Nephron progenitor cell (in vitro differentiated cells): ENCODE measurements around the gene CASP2.
"Not testable (repeated sequence)": the region's sequence is repeated elsewhere in the genome, so short reads cannot be mapped to it uniquely, and the experiment has no call there.

Experiments
- DNase-seq: peaks from one replicate; pipeline ENCODE4 v3.0.0; 2021
- H3K27ac Mint-ChIP-seq: 2 replicates; pipeline ENCODE4 v1.8.0; 2021; ENCODE audit warnings: mild to moderate bottlenecking, moderate library complexity, mixed read lengths
- H3K27me3 Mint-ChIP-seq: 2 replicates; pipeline ENCODE4 v1.8.0; 2021; ENCODE audit warnings: mild to moderate bottlenecking, low read depth, mixed read lengths; ENCODE audit not compliant: poor library complexity
- H3K36me3 Mint-ChIP-seq: 2 replicates; pipeline ENCODE4 v1.8.0; 2021; ENCODE audit warnings: low read depth, mixed read lengths
- H3K4me1 Mint-ChIP-seq: 2 replicates; pipeline ENCODE4 v1.8.0; 2021; ENCODE audit warnings: mixed read lengths
- H3K4me3 Mint-ChIP-seq: 2 replicates; pipeline ENCODE4 v1.8.0; 2021; ENCODE audit warnings: mild to moderate bottlenecking, moderate library complexity, mixed read lengths
- H3K9me3 Mint-ChIP-seq: 2 replicates; pipeline ENCODE4 v1.8.0; 2021; ENCODE audit warnings: mild to moderate bottlenecking, moderate library complexity, mixed read lengths
- CTCF ChIP-seq: fragments of 200-600 bp; sonication (generic); IDR thresholded peaks from 2 replicates; pipeline ENCODE4 v1.5.0; 2021; ENCODE audit warnings: antibody characterized with exemption

CASP2 gene

GRCh38 chr7:143258831-143259230 lies 29.3 kb upstream of the CASP2 start:
- no peak overlapping the region for H3K27ac Mint-ChIP-seq
- H3K4me3 Mint-ChIP-seq, result no peak overlapping the region
- H3K9me3 Mint-ChIP-seq, result peaks cover 6% of the 10 kb centered on the region
- peaks cover 2% of the 10 kb centered on the region for H3K36me3 Mint-ChIP-seq
- H3K4me1 Mint-ChIP-seq, result peaks cover 5% of the 10 kb centered on the region
- no peak for DNase-seq
- peaks cover 18% of the 10 kb centered on the region for H3K27me3 Mint-ChIP-seq
- TF ChIP-seq CTCF, result no peak

DNA sequence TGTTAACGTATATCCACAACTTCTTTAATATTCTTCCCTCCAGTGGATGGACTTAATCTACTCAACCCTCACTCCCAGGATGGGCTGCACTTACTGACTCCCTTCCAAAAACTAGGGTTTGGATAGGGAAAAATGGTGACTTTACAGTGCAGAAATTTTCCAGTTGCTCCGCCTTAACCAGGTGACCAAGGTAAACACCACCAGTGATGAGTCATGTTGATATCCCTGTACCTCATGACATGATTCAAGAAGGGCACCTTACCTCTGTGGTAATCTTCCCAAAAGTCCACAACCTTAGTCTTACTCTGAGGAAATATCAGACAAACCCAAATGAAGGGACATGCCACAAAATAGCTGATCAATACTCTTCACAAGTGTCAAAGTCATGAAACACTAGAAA lies 28.4 kb upstream of the CASP2 start:
- Mint-ChIP-seq H3K27me3 (peaks cover 15% of the 10 kb centered on the region), H3K36me3 (peaks cover 5% of the 10 kb centered on the region), H3K4me3 (no peak overlapping the region), H3K4me1 (peaks cover 14% of the 10 kb centered on the region), H3K27ac (no peak overlapping the region), H3K9me3 (no peaks in the 10 kb centered on the region)
- TF ChIP-seq CTCF, result no peak
- DNase-seq, result no peak

DNA sequence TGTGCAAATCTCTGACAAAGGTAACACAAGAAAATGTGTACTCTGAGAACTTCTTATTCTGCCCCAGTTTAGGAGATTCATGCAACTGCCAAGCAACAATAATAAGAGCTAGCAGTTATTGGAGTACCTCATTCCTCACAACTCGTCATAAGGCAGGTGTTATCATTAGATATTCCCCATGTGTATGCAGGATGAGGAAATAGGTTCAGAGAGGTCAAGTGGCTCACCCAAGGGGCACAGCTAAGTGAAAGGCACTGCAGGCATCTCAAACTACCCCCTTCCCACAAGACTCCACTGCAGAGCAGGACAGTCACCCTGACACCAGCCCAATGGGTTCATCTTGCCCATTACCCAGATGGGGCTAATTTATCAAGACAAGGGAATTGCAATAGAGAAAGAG lies 26.2 kb upstream of the CASP2 start:
- Mint-ChIP-seq H3K4me1 (peaks cover 22% of the 10 kb centered on the region), H3K27me3 (peaks cover 10% of the 10 kb centered on the region), H3K9me3 (no peaks in the 10 kb centered on the region), H3K27ac (no peak overlapping the region), H3K4me3 (peak overlapping the region; percentile 61), H3K36me3 (peaks cover 11% of the 10 kb centered on the region)
- TF ChIP-seq CTCF, result no peak
- no peak for DNase-seq

DNA sequence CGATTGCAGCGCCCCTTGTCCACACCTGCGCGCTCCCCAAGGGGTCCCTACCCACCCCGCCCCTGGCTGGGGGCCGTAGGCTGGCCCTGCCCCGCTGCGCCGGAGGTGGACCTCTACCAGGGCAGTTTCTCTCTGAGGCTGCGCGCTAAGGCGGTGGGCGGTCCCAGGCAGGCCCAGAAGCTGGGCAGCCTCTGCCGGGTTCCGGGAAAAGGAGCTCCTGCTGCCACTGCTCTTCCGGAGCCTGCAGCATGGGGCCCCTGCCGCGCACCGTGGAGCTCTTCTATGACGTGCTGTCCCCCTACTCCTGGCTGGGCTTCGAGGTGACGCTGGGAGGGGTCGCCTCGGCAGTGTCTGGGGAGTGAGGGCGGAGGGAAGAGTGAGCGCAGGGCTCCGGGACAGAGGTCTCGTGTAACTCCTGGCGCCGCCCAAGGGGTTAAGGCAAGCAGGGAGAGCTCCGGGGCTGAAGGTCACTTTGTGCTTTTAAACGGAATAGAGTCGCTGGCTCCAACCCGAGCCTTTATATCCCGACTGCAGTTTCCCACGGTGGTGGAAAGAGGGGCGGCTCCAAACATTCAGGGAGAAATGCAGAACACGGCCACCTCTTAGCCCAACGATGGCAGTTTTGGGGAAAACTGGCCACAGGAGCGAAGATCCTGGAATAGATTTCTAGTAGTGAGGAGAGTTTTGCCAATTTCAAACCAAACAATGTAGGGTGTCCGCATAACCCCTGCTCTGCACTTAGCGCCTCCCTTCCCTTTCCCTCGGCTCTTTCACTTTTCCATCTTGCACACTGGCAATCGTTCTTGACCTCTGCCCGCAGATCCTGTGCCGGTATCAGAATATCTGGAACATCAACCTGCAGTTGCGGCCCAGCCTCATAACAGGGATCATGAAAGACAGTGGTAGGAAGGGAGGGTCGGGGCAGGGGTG lies 24.6 kb upstream of the CASP2 start, which contains the start of gene GSTK1:
Gene GSTK1 (plus strand): TSS at position 176 of the 930 bp plus-strand sequence. CDS start 73 bp downstream, at position 249.
- Mint-ChIP-seq H3K4me1 (peaks cover 22% of the 10 kb centered on the region), H3K4me3 (peak within 1 kb of the TSS; percentile 92), H3K36me3 (peaks cover 11% of the 10 kb centered on the region), H3K27me3 (peaks cover 10% of the 10 kb centered on the region), H3K27ac (peak within 1 kb of the TSS; percentile 68), H3K9me3 (no peaks in the 10 kb centered on the region)
- DNase-seq, result peak; percentile 80
- no peak for TF ChIP-seq CTCF

DNA sequence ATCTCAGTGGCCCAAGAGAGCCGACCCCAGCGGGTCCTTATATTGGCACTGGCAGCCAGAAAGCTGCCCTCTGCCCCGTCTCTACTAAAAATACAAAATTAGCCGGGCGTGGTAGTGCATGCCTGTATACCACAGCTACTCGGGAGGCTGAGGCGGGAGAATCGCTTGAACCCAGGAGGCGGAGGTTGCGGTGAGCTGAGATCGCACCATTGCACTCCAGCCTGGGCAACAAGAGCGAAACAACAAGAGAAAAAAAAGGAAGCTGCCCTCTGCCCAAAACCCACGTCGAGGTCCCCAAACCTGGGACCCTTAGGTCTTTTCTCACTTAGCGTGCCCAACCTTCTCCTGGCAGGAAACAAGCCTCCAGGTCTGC lies 24.0 kb upstream of the CASP2 start:
- H3K36me3 Mint-ChIP-seq, result peaks cover 11% of the 10 kb centered on the region

DNA sequence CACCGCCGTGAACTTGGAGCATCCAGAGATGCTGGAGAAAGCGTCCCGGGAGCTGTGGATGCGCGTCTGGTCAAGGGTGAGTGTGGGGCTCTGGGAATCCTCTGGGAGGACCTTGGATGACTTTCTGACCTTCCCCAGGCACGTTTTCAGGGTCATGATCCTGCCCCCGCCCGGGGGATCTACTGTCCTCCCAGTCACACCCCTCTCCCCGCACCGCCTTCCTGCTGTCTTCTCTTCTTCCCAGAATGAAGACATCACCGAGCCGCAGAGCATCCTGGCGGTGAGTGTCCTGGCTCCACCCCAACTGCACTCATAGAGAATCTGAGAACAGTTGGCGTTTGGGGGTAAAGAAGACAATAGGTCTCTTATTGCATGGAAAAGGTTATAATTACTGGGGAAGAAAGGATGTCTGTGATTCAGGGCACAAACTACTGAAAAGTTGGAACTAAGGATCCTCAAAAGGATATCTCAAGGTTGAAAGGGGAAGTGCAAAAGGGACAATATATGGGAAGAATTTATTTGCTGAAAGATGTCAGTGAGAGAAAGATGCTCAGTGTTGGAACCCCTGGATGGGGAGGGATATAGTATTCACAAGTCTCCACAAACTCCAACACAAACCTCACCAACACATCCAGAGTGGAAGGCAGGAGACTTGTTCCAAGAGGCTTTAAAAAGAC lies 23.0 kb upstream of the CASP2 start:
- H3K27ac Mint-ChIP-seq, result no peak overlapping the region
- no peaks in the 10 kb centered on the region for H3K9me3 Mint-ChIP-seq
- no peak for TF ChIP-seq CTCF
- no peak for DNase-seq
- H3K4me3 Mint-ChIP-seq, result peak overlapping the region; percentile 13
- H3K4me1 Mint-ChIP-seq, result peaks cover 22% of the 10 kb centered on the region
- H3K27me3 Mint-ChIP-seq, result peaks cover 6% of the 10 kb centered on the region
- H3K36me3 Mint-ChIP-seq, result peaks cover 18% of the 10 kb centered on the region

More for the DNA sequence above, 24.0 kb upstream of the CASP2 start:
- DNase-seq, H3K27me3 Mint-ChIP-seq, H3K27ac Mint-ChIP-seq, H3K9me3 Mint-ChIP-seq: not testable (repeated sequence)
- Mint-ChIP-seq H3K4me3 (peak overlapping the region; percentile 92), H3K4me1 (peaks cover 22% of the 10 kb centered on the region)
